LNCaP clone FGC (cell line): ENCODE results near the gene CD177.
"Not testable (repeated sequence)": the region's sequence is repeated elsewhere in the genome, so short reads cannot be mapped to it uniquely, and the experiment has no call there.

Source experiments
- DNase-seq: peaks from one replicate; pipeline ENCODE4 v3.0.0-alpha.2; 2011; ENCODE audit warnings: low read depth
- H3K4me3 ChIP-seq: 2 replicates; pipeline ENCODE4 v1.5.1; 2011; ENCODE audit warnings: mild to moderate bottlenecking, low read depth, low read length, control low read depth
- CTCF ChIP-seq: IDR thresholded peaks from 2 replicates; pipeline ENCODE4 v1.5.1; 2012; ENCODE audit warnings: mild to moderate bottlenecking; ENCODE audit not compliant: control insufficient read depth, insufficient read depth; ENCODE audit errors: extremely low read depth

CD177 gene

GRCh38 chr19:43351998-43352746 is 1.3 kb upstream of the CD177 start:
- DNase-seq, result peak; percentile 80
- TF ChIP-seq CTCF, result no peak

GRCh38 chr19:43354305-43354627 is 780 bp downstream of the CD177 start:
- TF ChIP-seq CTCF, result no peak
- no peak for DNase-seq
- H3K4me3 ChIP-seq, result no peak overlapping the region

More at GRCh38 chr19:43351998-43352746, 1.3 kb upstream of the CD177 start:
- no peak overlapping the region for H3K4me3 ChIP-seq

- DNase-seq, H3K4me3 ChIP-seq: not testable (repeated sequence)
These were observed 3.3 kb downstream of the CD177 start for GRCh38 chr19:43356749-43357148.

GRCh38 chr19:43362179-43362578 is 8.7 kb downstream of the CD177 start:
- no peak overlapping the region for H3K4me3 ChIP-seq
- DNase-seq, result no peak
- TF ChIP-seq CTCF, result no peak

GRCh38 chr19:43362745-43363144 is 9.3 kb downstream of the CD177 start:
- TF ChIP-seq CTCF, result no peak
- no peak overlapping the region for H3K4me3 ChIP-seq
- DNase-seq, result no peak

GRCh38 chr19:43365677-43366076 is 12.2 kb downstream of the CD177 start:
- H3K4me3 ChIP-seq, DNase-seq: not testable (repeated sequence)

- no peak overlapping the region for H3K4me3 ChIP-seq
- DNase-seq, result no peak
- no peak for TF ChIP-seq CTCF
These were observed 14.3 kb downstream of the CD177 start for GRCh38 chr19:43367822-43368221.

- H3K4me3 ChIP-seq, DNase-seq: not testable (repeated sequence)
These were observed 15.4 kb downstream of the CD177 start for GRCh38 chr19:43368897-43369296.
